GM12874 (cell line): ENCODE data around the gene ARL3.

Experiments
- CTCF ChIP-seq: IDR thresholded peaks from 2 replicates; pipeline ENCODE4 v1.5.1; 2011; ENCODE audit warnings: low read depth, mild to moderate bottlenecking, control low read depth, low read length, moderate library complexity; ENCODE audit not compliant: insufficient read depth

Gene ARL3

GRCh38 chr10:102718220-102718619, 4.0 kb upstream of the ARL3 start:
- TF ChIP-seq CTCF: no peak

GRCh38 chr10:102715880-102716279, 1.7 kb upstream of the ARL3 start:
- no peak for TF ChIP-seq CTCF

GRCh38 chr10:102714621-102715455, 641 bp upstream of the ARL3 start, which contains the start of gene SFXN2:
Gene SFXN2 (plus strand): TSS chr10:102714636. CDS start chr10:102726637, 12,001 bp downstream.
- TF ChIP-seq CTCF: peak; percentile 42; the same call in 1 of the 2 replicates

- peak; percentile 65 for TF ChIP-seq CTCF
Measured at GRCh38 chr10:102713539-102713813, 721 bp downstream of the ARL3 start.

- no peak for TF ChIP-seq CTCF
Measured at GRCh38 chr10:102712843-102713538, 1.2 kb downstream of the ARL3 start.

- TF ChIP-seq CTCF: no peak
Measured at GRCh38 chr10:102712089-102712488, 2.1 kb downstream of the ARL3 start.

- TF ChIP-seq CTCF: no peak
Measured at GRCh38 chr10:102710609-102711008, 3.6 kb downstream of the ARL3 start.
